OCI-LY1 (cell line): ENCODE results near the gene HOXA7.

Experiments
- H2AFZ ChIP-seq: fragments of 200-600 bp; sonication (generic), shearing (Covaris generic); 2 replicates; pipeline ENCODE4 v1.6.0; 2014; ENCODE audit warnings: antibody characterized with exemption, mild to moderate bottlenecking, low read length
- H3F3A ChIP-seq: fragments of 200-600 bp; sonication (generic), shearing (Covaris generic); 2 replicates; pipeline ENCODE4 v1.6.0; 2014; ENCODE audit warnings: mild to moderate bottlenecking, antibody characterized with exemption, low read length, moderate library complexity; ENCODE audit not compliant: insufficient read depth
- H3K27ac ChIP-seq: fragments of 200-600 bp; sonication (generic); 2 replicates; pipeline ENCODE4 v1.5.1; 2014; ENCODE audit warnings: low read length, mixed run types, mild to moderate bottlenecking, low read depth; ENCODE audit not compliant: poor library complexity, severe bottlenecking
- H3K27me3 ChIP-seq: fragments of 200-600 bp; sonication (generic); 2 replicates; pipeline ENCODE4 v1.6.0; 2014; ENCODE audit warnings: antibody characterized with exemption, mild to moderate bottlenecking, low read length, moderate library complexity; ENCODE audit not compliant: insufficient read depth
- H3K36me3 ChIP-seq: fragments of 200-600 bp; sonication (generic); 2 replicates; pipeline ENCODE4 v1.6.1; 2014; ENCODE audit warnings: mild to moderate bottlenecking, antibody characterized with exemption, low read length, moderate library complexity, mixed read lengths; ENCODE audit not compliant: insufficient read depth
- H3K4me1 ChIP-seq: fragments of 200-600 bp; sonication (generic); 2 replicates; pipeline ENCODE4 v1.5.1; 2014; ENCODE audit warnings: mild to moderate bottlenecking, low read length, moderate library complexity; ENCODE audit not compliant: insufficient read depth, severe bottlenecking
- H3K4me2 ChIP-seq: fragments of 200-600 bp; sonication (generic), shearing (Covaris generic); 2 replicates; pipeline ENCODE4 v1.6.1; 2014; ENCODE audit warnings: low read length
- H3K4me3 ChIP-seq: fragments of 200-600 bp; sonication (generic); 2 replicates; pipeline ENCODE4 v1.5.1; 2014; ENCODE audit warnings: low read length, low read depth, mild to moderate bottlenecking, mixed read lengths; ENCODE audit not compliant: poor library complexity, severe bottlenecking
- H3K79me2 ChIP-seq: fragments of 200-600 bp; shearing (Covaris generic); 2 replicates; pipeline ENCODE4 v1.6.1; 2016; ENCODE audit warnings: mixed run types, low read length, mixed read lengths; ENCODE audit not compliant: insufficient read depth
- H3K9ac ChIP-seq: fragments of 200-600 bp; sonication (generic), shearing (Covaris generic); 2 replicates; pipeline ENCODE4 v1.6.1; 2014; ENCODE audit warnings: mild to moderate bottlenecking, low read length, mixed read lengths
- H3K9me2 ChIP-seq: fragments of 200-600 bp; sonication (generic), shearing (Covaris generic); 2 replicates; pipeline ENCODE4 v1.6.1; 2014; ENCODE audit warnings: low read depth, mild to moderate bottlenecking, low read length, mixed read lengths
- H3K9me3 ChIP-seq: fragments of 200-600 bp; shearing (Covaris generic); 2 replicates; pipeline ENCODE4 v1.6.1; 2014; ENCODE audit warnings: low read length, mixed read lengths
- H4K20me1 ChIP-seq: fragments of 200-600 bp; sonication (generic), shearing (Covaris generic); 2 replicates; pipeline ENCODE4 v1.6.0; 2016; ENCODE audit warnings: mild to moderate bottlenecking, low read length; ENCODE audit not compliant: insufficient read depth
- CTCF ChIP-seq: fragments of 200-600 bp; sonication (generic), shearing (Covaris generic); IDR thresholded peaks from 2 replicates; pipeline ENCODE4 v1.5.1; 2017; ENCODE audit warnings: mild to moderate bottlenecking, antibody characterized with exemption, low read length, moderate library complexity, mixed read lengths
- EZH2 ChIP-seq: fragments of 200-600 bp; sonication (generic), shearing (Covaris generic); IDR thresholded peaks from 2 replicates; pipeline ENCODE4 v1.8.0; 2017; ENCODE audit warnings: borderline replicate concordance, mixed run types, mild to moderate bottlenecking, antibody characterized with exemption, low read length, moderate library complexity, mixed read lengths

HOXA7 gene

GRCh38 chr7:27121684-27122076 lies 34.8 kb downstream of the HOXA7 start:
- no peaks in the 10 kb centered on the region for H3K9me3 ChIP-seq
- no peak overlapping the region for H2AFZ ChIP-seq
- no peaks in the 10 kb centered on the region for H3F3A ChIP-seq
- H3K27me3 ChIP-seq, result no peaks in the 10 kb centered on the region; the same call in 1 of the 2 replicates
- no peak overlapping the region for H3K4me2 ChIP-seq
- H3K9me2 ChIP-seq, result no peaks in the 10 kb centered on the region
- no peak for TF ChIP-seq CTCF
- no peaks in the 10 kb centered on the region for H3K79me2 ChIP-seq
- H3K4me1 ChIP-seq, result no peaks in the 10 kb centered on the region
- no peaks in the 10 kb centered on the region for H3K36me3 ChIP-seq
- H4K20me1 ChIP-seq, result no peaks in the 10 kb centered on the region
- H3K9ac ChIP-seq, result no peak overlapping the region
- H3K27ac ChIP-seq, result no peak overlapping the region
- H3K4me3 ChIP-seq, result no peak overlapping the region

- H3K27me3 ChIP-seq, result no peaks in the 10 kb centered on the region; the same call in 1 of the 2 replicates
- H3K9me2 ChIP-seq, result no peaks in the 10 kb centered on the region
- no peak overlapping the region for H3K27ac ChIP-seq
- no peaks in the 10 kb centered on the region for H3F3A ChIP-seq
- no peaks in the 10 kb centered on the region for H4K20me1 ChIP-seq
- TF ChIP-seq CTCF, result no peak
- TF ChIP-seq EZH2, result no peak
- no peak overlapping the region for H3K9ac ChIP-seq
- no peaks in the 10 kb centered on the region for H3K36me3 ChIP-seq
- H3K4me1 ChIP-seq, result no peaks in the 10 kb centered on the region
- H3K4me2 ChIP-seq, result no peak overlapping the region
- H2AFZ ChIP-seq, result no peak overlapping the region
- no peaks in the 10 kb centered on the region for H3K9me3 ChIP-seq
- H3K4me3 ChIP-seq, result no peak overlapping the region
- H3K79me2 ChIP-seq, result no peaks in the 10 kb centered on the region
These were observed 37.0 kb downstream of the HOXA7 start for GRCh38 chr7:27119412-27119911.

DNA sequence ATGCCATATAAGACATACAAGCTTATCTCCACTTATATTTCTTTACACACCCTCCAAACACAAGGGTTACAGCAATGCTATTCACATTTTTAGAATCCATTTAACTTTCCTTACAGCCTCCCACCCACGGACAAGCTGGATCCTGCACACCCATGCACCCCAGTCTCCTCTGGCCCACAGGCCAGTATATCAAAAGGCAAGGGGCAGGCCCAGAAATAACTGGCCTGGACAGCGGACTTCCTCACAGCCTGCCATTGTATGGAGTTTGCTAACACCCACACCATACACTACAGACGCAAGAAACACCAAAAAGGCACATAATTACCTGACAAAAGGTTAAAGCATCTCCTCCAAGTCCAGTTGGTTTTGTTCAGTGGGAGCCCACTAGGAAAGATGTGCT lies 37.9 kb downstream of the HOXA7 start:
- H3K4me2 ChIP-seq, result no peak overlapping the region
- H3K27me3 ChIP-seq, result no peaks in the 10 kb centered on the region; the same call in 1 of the 2 replicates
- no peak overlapping the region for H3K27ac ChIP-seq
- H3F3A ChIP-seq, result no peaks in the 10 kb centered on the region
- no peak overlapping the region for H2AFZ ChIP-seq
- H3K9ac ChIP-seq, result no peak overlapping the region
- no peaks in the 10 kb centered on the region for H3K36me3 ChIP-seq
- no peaks in the 10 kb centered on the region for H3K9me2 ChIP-seq
- no peaks in the 10 kb centered on the region for H4K20me1 ChIP-seq
- no peaks in the 10 kb centered on the region for H3K4me1 ChIP-seq
- no peaks in the 10 kb centered on the region for H3K79me2 ChIP-seq
- TF ChIP-seq CTCF (no peak), EZH2 (no peak)
- no peak overlapping the region for H3K4me3 ChIP-seq
- H3K9me3 ChIP-seq, result no peaks in the 10 kb centered on the region
